Progenitor cell of endocrine pancreas (in vitro differentiated cells): Measurements from ENCODE around the gene HMMR. TPM values are rescaled to one million over a fixed set of nuclear protein-coding genes. Genes with fewer than 3 reads are reported as not detected.
"Not testable (repeated sequence)": the region's sequence is repeated elsewhere in the genome, so short reads cannot be mapped to it uniquely, and the experiment has no call there.

Experiments
- DNase-seq: peaks from one replicate; pipeline ENCODE4 v3.0.0; 2021; ENCODE audit warnings: low spot score; ENCODE audit not compliant: unreplicated experiment
- H3K27ac Mint-ChIP-seq: 2 replicates; pipeline ENCODE4 v1.8.0; 2021; ENCODE audit warnings: mild to moderate bottlenecking, moderate library complexity, mixed read lengths
- H3K27me3 Mint-ChIP-seq: 2 replicates; pipeline ENCODE4 v1.8.0; 2021; ENCODE audit warnings: mixed read lengths
- H3K36me3 Mint-ChIP-seq: 2 replicates; pipeline ENCODE4 v1.8.0; 2022; ENCODE audit warnings: mixed read lengths; ENCODE audit not compliant: insufficient read depth
- H3K4me1 Mint-ChIP-seq: 2 replicates; pipeline ENCODE4 v1.8.0; 2021; ENCODE audit warnings: low read depth, mixed read lengths
- H3K4me3 Mint-ChIP-seq: 2 replicates; pipeline ENCODE4 v1.8.0; 2021; ENCODE audit warnings: low read depth, mild to moderate bottlenecking, moderate library complexity, mixed read lengths
- H3K9me3 Mint-ChIP-seq: 2 replicates; pipeline ENCODE4 v1.8.0; 2021; ENCODE audit warnings: low read depth, mixed read lengths
- total RNA-seq: library from RNA; stranded (reverse); gene quantifications from 2 replicates; pipeline ENCODE4 v1.2.1, GENCODE V29; 2021
- TF ChIP-seq, protein P1 (sequence below): fragments of 200-600 bp; sonication (generic); IDR thresholded peaks from one replicate; pipeline ENCODE4 v1.5.0; 2021; ENCODE audit warnings: antibody characterized with exemption, mild to moderate bottlenecking; ENCODE audit not compliant: unreplicated experiment

HMMR gene
- total RNA-seq, 1 donor from 2014 or later, result 15.0 TPM

DNA sequence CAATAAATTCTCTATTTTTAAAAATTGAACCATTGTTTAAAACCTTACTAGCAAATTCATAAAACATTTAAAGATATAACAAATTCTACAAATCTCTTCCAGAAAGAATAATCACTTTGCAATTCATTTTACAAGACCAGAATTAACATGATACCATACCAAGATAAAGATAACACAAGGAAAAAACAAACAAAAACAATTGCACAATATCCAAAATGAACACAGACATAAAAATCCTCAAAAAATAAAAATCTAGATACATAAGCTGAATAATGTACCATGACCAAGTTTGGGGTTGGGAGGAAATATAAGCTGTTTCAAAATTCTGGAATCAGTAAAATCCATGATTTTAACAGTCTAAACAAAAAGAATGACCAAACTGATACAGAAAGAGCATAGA is 11.9 kb upstream of the HMMR start:
- H3K9me3 Mint-ChIP-seq, result peaks cover 10% of the 10 kb centered on the region
- peaks cover 49% of the 10 kb centered on the region for H3K36me3 Mint-ChIP-seq
- no peaks in the 10 kb centered on the region for H3K4me1 Mint-ChIP-seq
- TF ChIP-seq, protein P1, sequence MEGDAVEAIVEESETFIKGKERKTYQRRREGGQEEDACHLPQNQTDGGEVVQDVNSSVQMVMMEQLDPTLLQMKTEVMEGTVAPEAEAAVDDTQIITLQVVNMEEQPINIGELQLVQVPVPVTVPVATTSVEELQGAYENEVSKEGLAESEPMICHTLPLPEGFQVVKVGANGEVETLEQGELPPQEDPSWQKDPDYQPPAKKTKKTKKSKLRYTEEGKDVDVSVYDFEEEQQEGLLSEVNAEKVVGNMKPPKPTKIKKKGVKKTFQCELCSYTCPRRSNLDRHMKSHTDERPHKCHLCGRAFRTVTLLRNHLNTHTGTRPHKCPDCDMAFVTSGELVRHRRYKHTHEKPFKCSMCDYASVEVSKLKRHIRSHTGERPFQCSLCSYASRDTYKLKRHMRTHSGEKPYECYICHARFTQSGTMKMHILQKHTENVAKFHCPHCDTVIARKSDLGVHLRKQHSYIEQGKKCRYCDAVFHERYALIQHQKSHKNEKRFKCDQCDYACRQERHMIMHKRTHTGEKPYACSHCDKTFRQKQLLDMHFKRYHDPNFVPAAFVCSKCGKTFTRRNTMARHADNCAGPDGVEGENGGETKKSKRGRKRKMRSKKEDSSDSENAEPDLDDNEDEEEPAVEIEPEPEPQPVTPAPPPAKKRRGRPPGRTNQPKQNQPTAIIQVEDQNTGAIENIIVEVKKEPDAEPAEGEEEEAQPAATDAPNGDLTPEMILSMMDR, result no peak
- no peak for DNase-seq
- no peaks in the 10 kb centered on the region for H3K27me3 Mint-ChIP-seq
- no peak overlapping the region for H3K27ac Mint-ChIP-seq
- H3K4me3 Mint-ChIP-seq, result no peak overlapping the region

DNA sequence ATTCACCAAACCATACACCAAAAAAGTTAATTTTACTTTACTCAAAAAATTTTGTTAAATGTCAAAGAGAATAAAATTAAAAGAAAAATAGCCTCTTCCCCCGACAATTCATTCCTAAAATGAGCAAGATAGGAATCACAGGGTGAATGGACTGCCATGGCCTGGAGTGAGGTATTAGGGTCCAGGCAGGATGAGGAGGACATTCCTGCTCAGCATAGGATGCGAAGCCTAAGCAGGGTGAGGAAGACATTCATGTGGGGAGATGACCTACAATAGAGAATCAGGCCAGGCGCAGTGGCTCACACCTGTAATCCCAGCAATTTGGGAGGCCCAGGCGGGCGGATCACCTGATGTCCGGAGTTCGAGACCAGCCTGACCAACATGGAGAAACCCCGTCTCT is 8.9 kb upstream of the HMMR start:
- H3K27ac Mint-ChIP-seq, result peak overlapping the region; percentile 45
- no peaks in the 10 kb centered on the region for H3K27me3 Mint-ChIP-seq
- H3K4me3 Mint-ChIP-seq, result no peak overlapping the region
- H3K9me3 Mint-ChIP-seq, result peaks cover 10% of the 10 kb centered on the region
- H3K4me1 Mint-ChIP-seq, result no peaks in the 10 kb centered on the region
- TF ChIP-seq, protein P1, result no peak
- peaks cover 58% of the 10 kb centered on the region for H3K36me3 Mint-ChIP-seq
- no peak for DNase-seq

DNA sequence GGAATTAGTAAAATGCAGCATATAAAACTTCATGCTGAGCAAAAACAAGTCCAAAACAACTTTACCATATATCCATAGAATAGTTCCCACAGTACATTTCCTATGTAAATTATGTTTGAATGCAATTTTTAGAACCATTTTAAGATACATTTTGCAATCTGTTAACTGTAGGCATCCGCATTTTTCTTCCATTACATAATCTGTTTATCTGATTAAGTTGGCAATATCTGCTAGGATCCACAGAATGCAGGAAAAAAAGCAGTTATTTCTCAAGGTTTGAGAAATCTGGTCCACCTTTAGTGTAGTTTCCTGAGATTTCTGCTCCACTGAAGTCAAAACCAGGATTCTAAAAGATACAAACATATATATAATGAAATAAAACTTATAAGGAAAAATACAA is 6.7 kb upstream of the HMMR start:
- Mint-ChIP-seq H3K27me3 (no peaks in the 10 kb centered on the region), H3K4me1 (peaks cover 2% of the 10 kb centered on the region), H3K27ac (no peak overlapping the region), H3K36me3 (peaks cover 38% of the 10 kb centered on the region), H3K9me3 (peaks cover 3% of the 10 kb centered on the region), H3K4me3 (no peak overlapping the region)
- TF ChIP-seq, protein P1, result no peak
- DNase-seq, result no peak

DNA sequence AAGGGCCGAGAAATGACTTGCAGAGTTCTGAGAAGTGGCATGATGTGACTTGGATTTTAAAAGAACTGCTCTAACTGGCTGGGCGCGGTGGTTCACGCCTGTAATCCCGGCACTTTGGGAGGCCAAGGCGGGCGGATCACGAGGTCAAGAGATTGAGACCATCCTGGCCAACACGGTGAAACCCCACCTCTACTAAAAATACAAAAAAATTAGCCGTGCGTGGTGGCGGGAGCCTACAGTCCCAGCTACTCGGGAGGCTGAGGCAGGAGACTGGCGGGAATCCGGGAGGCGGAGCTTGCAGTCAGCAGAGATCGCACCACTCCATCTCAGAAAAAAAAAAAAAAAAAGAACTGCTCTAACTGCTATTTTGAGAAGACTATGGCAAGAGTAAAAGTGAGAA is 5.0 kb upstream of the HMMR start:
- peaks cover 28% of the 10 kb centered on the region for H3K36me3 Mint-ChIP-seq
- H3K27ac Mint-ChIP-seq, H3K4me3 Mint-ChIP-seq, H3K27me3 Mint-ChIP-seq, H3K4me1 Mint-ChIP-seq, DNase-seq, H3K9me3 Mint-ChIP-seq: not testable (repeated sequence)

GRCh38 chr5:163456029-163456589 is 4.3 kb upstream of the HMMR start:
- Mint-ChIP-seq H3K4me1 (peaks cover 9% of the 10 kb centered on the region), H3K9me3 (no peaks in the 10 kb centered on the region), H3K36me3 (peaks cover 25% of the 10 kb centered on the region), H3K27me3 (no peaks in the 10 kb centered on the region), H3K4me3 (no peak overlapping the region), H3K27ac (no peak overlapping the region)
- TF ChIP-seq, protein P1, result no peak
- no peak for DNase-seq

- H3K4me3 Mint-ChIP-seq, result no peak overlapping the region
- no peaks in the 10 kb centered on the region for H3K27me3 Mint-ChIP-seq
- H3K27ac Mint-ChIP-seq, result no peak overlapping the region
- H3K36me3 Mint-ChIP-seq, result peaks cover 24% of the 10 kb centered on the region
- TF ChIP-seq, protein P1, result no peak
- peaks cover 12% of the 10 kb centered on the region for H3K4me1 Mint-ChIP-seq
- DNase-seq, result no peak
- no peaks in the 10 kb centered on the region for H3K9me3 Mint-ChIP-seq
Measured at GRCh38 chr5:163456840-163457239, 3.6 kb upstream of the HMMR start.
